Superior temporal gyrus (tissue), 1 donor: ENCODE data around the gene PTX4.
A peak's percentile ranks its signal among the peaks of the same experiment; 100 is the strongest.

Experiments
- DNase-seq: peaks from one replicate; pipeline ENCODE4 v3.0.0-alpha.2; 2016; ENCODE audit errors: extremely low spot score

PTX4 gene

GRCh38 chr16:1459967-1460366, 28.8 kb downstream of the PTX4 start:
- no peak for DNase-seq

- no peak for DNase-seq
Measured at GRCh38 chr16:1458977-1459341, 29.8 kb downstream of the PTX4 start.

- DNase-seq: peak; percentile 10
Measured at GRCh38 chr16:1458336-1458976, 30.3 kb downstream of the PTX4 start.

GRCh38 chr16:1457489-1458245, 31.1 kb downstream of the PTX4 start:
- no peak for DNase-seq

- no peak for DNase-seq
Measured at GRCh38 chr16:1456951-1457350, 31.8 kb downstream of the PTX4 start.

DNA sequence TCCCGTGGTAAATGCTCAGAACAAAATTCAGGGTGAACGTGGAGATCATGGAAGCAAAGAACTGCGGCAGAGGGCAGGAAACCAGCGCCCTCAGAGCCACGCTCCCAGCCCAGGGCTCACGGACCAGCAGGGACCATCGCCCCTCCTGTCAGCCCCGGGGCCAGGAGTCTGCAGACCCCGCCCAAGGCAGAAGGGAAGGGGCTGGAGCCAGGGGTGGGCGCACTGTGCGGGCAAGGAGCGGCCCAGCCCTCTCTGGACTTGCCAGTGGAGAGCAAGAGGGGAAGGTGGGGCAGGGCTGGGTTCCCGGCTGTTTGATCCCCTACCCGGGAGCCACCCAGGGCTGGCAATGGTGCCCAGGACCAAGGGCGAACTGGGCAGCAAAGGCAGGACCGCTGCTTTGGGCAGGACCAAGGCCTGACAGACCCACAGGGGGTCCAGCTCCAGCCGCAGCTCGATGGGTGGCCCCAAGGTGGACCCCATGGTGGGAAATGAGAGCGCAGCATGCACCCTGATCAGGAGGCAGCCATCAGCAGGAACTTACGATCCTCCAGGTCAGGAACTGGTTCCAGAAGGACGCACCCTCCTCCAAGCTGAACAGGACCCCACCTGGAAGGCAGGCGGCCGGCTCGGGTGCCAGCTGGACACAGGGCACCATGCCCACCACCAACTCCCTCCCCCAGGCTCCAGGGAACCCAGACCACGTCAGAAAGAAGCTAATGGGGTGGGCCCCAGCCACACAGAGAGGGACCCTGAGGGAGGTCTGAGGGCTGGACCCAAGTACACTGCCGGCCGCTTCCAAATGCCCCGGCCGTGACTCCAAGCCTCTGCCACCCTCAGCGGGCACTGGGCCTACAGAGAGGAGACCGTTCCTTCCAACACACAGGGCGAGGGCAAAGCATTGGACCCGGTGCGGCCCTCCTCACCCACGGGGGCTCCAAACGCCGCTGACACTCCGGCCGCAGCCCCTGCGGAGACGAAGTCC, 33.3 kb downstream of the PTX4 start:
- DNase-seq: no peak

DNA sequence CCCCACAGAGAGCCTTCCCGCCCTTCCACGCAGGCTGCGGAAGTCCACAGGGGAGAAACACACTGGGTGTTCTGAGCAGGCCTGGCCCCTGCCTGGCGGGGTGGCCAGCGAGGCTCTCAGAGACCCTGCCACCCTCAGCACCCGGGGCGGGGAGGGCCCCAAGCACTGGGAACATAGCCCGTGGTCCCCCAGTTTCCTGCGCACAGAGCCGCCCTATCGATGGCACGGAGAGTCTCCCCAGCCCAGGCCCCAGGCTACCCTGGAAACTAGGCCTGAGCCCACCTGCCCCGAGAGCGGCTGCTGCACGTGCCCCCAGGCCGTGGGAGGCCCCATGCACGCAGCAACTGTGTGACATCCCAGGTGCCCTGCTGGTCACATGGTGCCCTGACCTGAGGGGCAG, 34.2 kb downstream of the PTX4 start:
- no peak for DNase-seq

DNA sequence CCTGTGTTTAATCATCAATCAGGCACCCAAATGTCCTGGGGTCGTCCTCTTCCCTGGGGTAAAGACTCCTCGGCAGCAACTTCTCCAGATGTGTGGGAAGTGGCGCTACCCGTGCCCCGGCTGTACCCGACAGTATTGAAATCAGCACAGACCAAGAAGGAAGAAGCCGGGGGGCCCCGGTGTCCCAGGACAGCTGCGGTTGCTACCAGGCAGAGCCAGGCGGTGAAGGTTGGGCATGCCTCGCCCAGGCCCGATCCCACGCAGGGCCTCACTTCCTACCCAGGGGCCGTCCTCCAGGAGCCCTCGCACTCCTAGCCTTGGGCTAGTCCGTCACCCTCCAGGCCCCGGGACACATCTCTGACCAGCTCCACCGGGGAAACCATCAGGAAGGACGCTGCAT, 35.4 kb downstream of the PTX4 start:
- DNase-seq: no peak

DNA sequence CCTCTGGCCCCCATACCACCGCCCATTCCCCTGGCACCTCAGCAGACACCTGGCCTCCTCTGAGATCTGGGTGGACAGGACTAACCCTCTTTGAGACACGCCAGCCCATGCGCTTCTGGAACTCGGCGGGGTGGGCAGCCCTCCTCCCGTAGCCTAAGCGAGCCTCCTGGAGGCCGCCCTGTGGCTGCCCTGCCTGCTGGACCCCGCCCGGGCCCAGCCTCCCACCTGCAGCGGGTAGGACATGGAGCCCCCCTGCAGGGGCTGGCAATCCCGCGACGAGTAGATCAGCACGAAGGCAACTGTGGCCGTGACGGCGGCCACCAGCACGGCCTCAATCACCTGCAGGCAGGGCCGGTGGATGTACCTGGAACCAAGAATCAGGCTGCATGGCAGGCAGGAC, 36.2 kb downstream of the PTX4 start:
- DNase-seq: no peak

DNA sequence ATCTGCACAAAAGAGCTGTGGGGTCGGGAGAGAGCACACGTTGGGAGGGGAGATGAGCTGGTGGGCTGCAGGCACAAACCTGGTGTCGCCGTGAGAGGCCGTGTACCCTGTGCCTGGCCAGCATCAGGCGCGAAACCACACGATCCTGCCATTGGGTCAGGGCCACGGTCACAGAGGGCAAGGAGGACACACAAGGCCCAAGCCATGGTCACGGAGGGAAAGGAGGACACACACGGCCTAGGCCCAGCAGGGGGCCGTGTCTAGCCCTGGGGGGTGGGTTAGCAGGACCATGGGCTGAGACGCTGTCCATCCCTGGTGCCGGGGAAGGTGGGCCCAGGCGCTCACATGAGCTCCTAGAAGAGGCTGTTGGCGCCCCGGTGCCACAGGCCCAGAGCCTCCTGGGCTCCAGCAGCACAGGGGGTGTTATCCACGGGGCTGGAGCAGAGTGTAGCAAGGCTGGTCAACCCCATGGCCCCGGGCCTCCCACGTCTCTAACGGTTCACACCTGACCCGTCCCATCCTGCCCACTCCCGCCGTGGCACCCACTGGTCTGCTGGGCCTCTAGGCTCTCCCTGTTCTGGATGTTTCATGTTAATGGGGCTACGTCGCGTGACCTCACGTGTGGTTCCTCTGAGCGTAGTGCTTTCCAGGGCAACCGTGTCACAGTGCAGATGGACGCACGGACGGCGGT, 36.9 kb downstream of the PTX4 start:
- no peak for DNase-seq

DNA sequence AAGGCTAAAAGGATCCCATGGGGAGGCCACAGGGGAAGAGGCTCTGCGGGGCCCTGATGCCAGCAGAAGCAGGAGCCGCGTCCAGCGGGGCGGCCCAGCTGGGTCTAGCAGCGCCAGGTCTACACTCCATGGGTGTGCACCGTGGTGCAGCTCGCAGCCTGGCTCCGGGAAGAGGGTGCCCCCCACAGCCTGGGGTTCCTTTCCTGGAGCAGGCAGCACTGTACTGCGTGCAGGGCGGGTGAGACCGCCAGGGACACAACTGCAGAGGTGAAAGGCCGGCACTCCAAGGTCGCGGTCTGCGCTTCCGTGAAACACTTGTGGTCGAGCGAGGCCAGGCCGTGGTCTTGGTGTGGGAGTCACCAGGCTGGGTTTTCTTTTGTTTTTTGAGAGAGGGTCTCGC, 37.9 kb downstream of the PTX4 start:
- no peak for DNase-seq

GRCh38 chr16:1450218-1450617, 38.5 kb downstream of the PTX4 start:
- no peak for DNase-seq

DNA sequence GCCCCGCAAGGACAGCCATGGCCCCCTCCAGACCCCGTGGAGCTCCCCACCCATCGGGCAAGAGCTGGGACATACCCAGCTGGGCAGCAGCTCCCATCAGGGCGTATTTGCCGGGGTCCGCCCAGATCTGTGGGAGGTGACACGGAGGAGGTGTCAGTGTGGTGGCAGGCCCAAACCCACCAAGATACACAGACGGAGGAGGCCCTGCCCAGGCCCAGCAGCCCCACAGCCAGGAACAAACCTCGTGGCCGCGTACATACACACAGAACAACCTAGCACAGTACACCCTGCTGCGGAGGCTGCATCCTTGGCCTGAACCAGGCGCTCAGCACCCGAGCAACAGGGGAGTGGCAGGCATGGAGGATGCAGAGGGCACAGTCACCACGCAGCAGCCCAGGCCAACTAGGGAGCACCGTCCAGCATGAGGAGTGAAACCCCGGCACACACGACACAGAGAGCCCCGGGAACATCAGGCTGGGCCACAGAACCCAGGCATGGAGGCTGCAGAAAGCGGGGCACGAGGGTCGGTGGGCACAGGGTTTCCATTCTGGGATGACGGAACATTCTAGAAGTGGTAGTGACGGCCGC, 39.4 kb downstream of the PTX4 start:
- no peak for DNase-seq

GRCh38 chr16:1448536-1449116, 40.1 kb downstream of the PTX4 start:
- DNase-seq: no peak

- DNase-seq: no peak
Measured at GRCh38 chr16:1447965-1448364, 40.8 kb downstream of the PTX4 start.

- DNase-seq: no peak
Measured at GRCh38 chr16:1446296-1447080, 42.3 kb downstream of the PTX4 start.

GRCh38 chr16:1445518-1446203, 43.1 kb downstream of the PTX4 start:
- DNase-seq: no peak

GRCh38 chr16:1444730-1445517, 43.8 kb downstream of the PTX4 start:
- no peak for DNase-seq
